ENCODE data around the gene RNF144B. TPM values are rescaled to one million over a fixed set of nuclear protein-coding genes. Genes with fewer than 3 reads are reported as not detected.
A peak's percentile ranks its signal among the peaks of the same experiment; 100 is the strongest.

Gene RNF144B
- total and polyA plus RNA-seq, 4 donors, result 18.1 to 96.8 (median 59.5) TPM

DNA sequence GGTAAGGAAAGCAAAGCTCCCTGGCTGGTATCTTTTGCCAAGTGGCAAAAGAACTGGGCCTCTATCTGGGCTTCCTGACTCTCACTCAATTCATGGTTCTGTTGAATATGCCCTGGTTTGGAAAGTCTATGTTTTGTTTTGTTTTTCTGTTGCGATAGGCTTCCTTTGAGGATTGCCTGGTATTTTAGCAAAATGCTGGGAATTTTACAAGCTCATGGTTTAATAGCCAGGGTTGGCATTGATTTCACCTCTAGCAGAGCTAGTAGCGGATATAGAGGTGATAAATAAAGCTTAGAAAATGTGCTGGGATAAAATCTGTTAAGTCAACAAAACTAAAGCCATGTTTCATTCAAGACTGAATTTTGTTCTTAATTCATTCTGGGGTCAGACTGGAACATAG is 109.9 kb downstream of the RNF144B start:
- Histone ChIP-seq H3K27ac (ENCODE audit: low read depth in 1 of 2, low read length in 1 of 2) (no peak overlapping the region), H3K4me1 (ENCODE audit: control insufficient read depth in 5 of 5, insufficient read depth in 5 of 5, low read length in 5 of 5) (peaks cover 0 to 1% (median 0%) of the 10 kb centered on the region in 5 donors), H3K9ac (ENCODE audit: insufficient read depth in 1 of 2, low read length in 2 of 2) (no peak overlapping the region), H3K36me3 (ENCODE audit: control insufficient read depth in 4 of 4, insufficient read depth in 4 of 4, low read length in 4 of 4) (no peaks in the 10 kb centered on the region), H3K27me3 (ENCODE audit: control insufficient read depth in 3 of 3, insufficient read depth in 3 of 3, low read length in 2 of 3) (no peaks in the 10 kb centered on the region), H3K4me3 (no peak overlapping the region), H3K9me3 (ENCODE audit: control insufficient read depth in 4 of 4, insufficient read depth in 3 of 4, low read length in 3 of 4) (no peaks in the 10 kb centered on the region)
- TF ChIP-seq, protein P1, sequence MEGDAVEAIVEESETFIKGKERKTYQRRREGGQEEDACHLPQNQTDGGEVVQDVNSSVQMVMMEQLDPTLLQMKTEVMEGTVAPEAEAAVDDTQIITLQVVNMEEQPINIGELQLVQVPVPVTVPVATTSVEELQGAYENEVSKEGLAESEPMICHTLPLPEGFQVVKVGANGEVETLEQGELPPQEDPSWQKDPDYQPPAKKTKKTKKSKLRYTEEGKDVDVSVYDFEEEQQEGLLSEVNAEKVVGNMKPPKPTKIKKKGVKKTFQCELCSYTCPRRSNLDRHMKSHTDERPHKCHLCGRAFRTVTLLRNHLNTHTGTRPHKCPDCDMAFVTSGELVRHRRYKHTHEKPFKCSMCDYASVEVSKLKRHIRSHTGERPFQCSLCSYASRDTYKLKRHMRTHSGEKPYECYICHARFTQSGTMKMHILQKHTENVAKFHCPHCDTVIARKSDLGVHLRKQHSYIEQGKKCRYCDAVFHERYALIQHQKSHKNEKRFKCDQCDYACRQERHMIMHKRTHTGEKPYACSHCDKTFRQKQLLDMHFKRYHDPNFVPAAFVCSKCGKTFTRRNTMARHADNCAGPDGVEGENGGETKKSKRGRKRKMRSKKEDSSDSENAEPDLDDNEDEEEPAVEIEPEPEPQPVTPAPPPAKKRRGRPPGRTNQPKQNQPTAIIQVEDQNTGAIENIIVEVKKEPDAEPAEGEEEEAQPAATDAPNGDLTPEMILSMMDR (IDR thresholded peaks at IDR 0.05; ENCODE audit: control extremely low read depth, extremely low read depth), result no peak
- ATAC-seq (ENCODE audit: insufficient read depth, low FRiP score) (no peak), DNase-seq (no peak)
- 95 to 97% methylated on average over 2 of the region's 2 CpGs for WGBS, 2 donors

DNA sequence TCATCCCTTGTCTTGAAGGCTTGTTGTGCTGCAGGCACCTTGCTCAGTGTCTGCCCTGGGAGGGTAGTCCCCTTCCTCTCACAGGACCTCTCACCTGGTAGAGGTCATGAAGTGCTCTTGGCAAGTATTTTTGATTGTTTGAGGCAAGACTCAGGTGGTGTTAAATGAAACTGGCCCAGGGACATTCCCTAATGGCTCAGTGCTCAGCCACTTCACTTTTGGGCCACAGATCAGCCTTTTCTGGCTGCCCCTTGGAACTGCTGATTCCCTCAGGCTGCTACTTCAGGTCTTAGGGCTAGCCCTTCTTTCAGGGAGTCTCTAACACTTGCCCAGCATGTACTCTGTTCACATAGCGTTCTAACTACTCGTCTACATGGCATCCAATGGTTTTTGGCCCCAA is 111.3 kb downstream of the RNF144B start:
- ATAC-seq (ENCODE audit: insufficient read depth, low FRiP score) (no peak), DNase-seq (no peak)
- TF ChIP-seq, protein P1 (IDR thresholded peaks at IDR 0.05; ENCODE audit: control extremely low read depth, extremely low read depth), result no peak
- H3K9ac ChIP-seq (ENCODE audit: insufficient read depth in 1 of 2, low read length in 2 of 2), result no peak overlapping the region
- 50 to 88% methylated on average over 2 of the region's 2 CpGs for WGBS, 2 donors
- no peaks in the 10 kb centered on the region for H3K27me3 ChIP-seq (ENCODE audit: control insufficient read depth in 3 of 3, insufficient read depth in 3 of 3, low read length in 2 of 3)
- no peaks in the 10 kb centered on the region for H3K9me3 ChIP-seq (ENCODE audit: control insufficient read depth in 4 of 4, insufficient read depth in 3 of 4, low read length in 3 of 4)
- H3K27ac ChIP-seq (ENCODE audit: low read depth in 1 of 2, low read length in 1 of 2), result no peak overlapping the region
- H3K36me3 ChIP-seq (ENCODE audit: control insufficient read depth in 4 of 4, insufficient read depth in 4 of 4, low read length in 4 of 4), result no peaks in the 10 kb centered on the region
- H3K4me1 ChIP-seq (ENCODE audit: control insufficient read depth in 5 of 5, insufficient read depth in 5 of 5, low read length in 5 of 5), result peaks cover 0 to 3% (median 0%) of the 10 kb centered on the region in 5 donors
- no peak overlapping the region for H3K4me3 ChIP-seq

DNA sequence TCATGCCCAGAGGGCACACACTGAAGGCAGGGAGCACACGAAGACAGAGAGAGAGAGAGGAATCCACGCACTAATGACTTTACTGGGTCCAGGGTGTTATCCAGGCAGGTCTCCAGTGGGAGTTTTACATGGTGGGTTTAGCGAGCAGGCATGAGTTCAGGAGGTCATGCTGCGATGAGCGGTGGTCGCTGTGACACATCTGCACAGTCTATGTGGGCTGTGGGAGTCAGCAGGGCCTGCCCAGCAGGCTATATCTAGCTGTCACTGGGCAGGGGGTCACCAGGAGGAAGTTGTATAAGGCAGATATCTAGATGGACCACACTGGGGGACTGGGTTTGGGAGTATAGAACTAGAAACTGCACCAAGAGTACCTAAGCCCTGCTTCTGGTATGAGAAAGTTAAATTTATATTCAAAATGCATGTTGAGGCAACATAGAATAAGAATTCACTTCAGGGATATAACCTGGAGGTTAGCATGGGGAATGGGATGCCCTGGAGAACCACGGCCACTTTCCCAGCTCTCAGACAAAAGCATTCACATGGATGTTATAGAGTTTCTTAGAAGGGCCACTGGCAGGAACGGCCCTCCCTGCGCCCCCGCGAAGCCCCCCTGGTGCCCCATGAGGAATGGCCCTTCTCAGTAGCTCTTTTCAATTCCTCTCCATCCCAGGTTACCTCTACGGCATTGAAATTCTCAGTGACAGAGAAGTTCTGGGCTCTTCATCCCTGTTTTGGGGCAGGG is 113.9 kb downstream of the RNF144B start:
- H3K9ac ChIP-seq (ENCODE audit: insufficient read depth in 1 of 2, low read length in 2 of 2), result no peak overlapping the region
- H3K27ac ChIP-seq (ENCODE audit: low read depth in 1 of 2, low read length in 1 of 2), result peak overlapping the region in 1 of 2 donors; percentile 51
- no peaks in the 10 kb centered on the region for H3K9me3 ChIP-seq (ENCODE audit: control insufficient read depth in 4 of 4, insufficient read depth in 3 of 4, low read length in 3 of 4)
- peaks cover 0 to 3% (median 0%) of the 10 kb centered on the region in 5 donors for H3K4me1 ChIP-seq (ENCODE audit: control insufficient read depth in 5 of 5, insufficient read depth in 5 of 5, low read length in 5 of 5)
- TF ChIP-seq, protein P1 (IDR thresholded peaks at IDR 0.05; ENCODE audit: control extremely low read depth, extremely low read depth), result no peak
- H3K4me3 ChIP-seq, result no peak overlapping the region
- ATAC-seq (ENCODE audit: insufficient read depth, low FRiP score) (no peak), DNase-seq (no peak)
- whole genome bisulfite sequencing, 2 donors, result 87 to 91% methylated on average over 12 of the region's 12 CpGs
- no peaks in the 10 kb centered on the region for H3K36me3 ChIP-seq (ENCODE audit: control insufficient read depth in 4 of 4, insufficient read depth in 4 of 4, low read length in 4 of 4)
- H3K27me3 ChIP-seq (ENCODE audit: control insufficient read depth in 3 of 3, insufficient read depth in 3 of 3, low read length in 2 of 3), result no peaks in the 10 kb centered on the region
